GM19455 (cell line): ENCODE measurements around the gene SKIL.

Experiments used
- ATAC-seq: cut with Tn5 transposase; IDR thresholded peaks from one replicate; pipeline ENCODE4 v1.9.1; 2021; ENCODE audit not compliant: unreplicated experiment

The SKIL gene

GRCh38 chr3:170346481-170347392 is 10.8 kb upstream of the SKIL start:
- no peak for ATAC-seq

GRCh38 chr3:170350515-170351413 is 6.8 kb upstream of the SKIL start:
- ATAC-seq: no peak

GRCh38 chr3:170352936-170353335 is 4.6 kb upstream of the SKIL start:
- no peak for ATAC-seq

- no peak for ATAC-seq
Observed at GRCh38 chr3:170353485-170353884, 4.0 kb upstream of the SKIL start.

- no peak for ATAC-seq
Observed at GRCh38 chr3:170354760-170355159, 2.8 kb upstream of the SKIL start.

GRCh38 chr3:170355738-170356595 is 1.5 kb upstream of the SKIL start:
- ATAC-seq: peak; percentile 7

- ATAC-seq: peak; percentile 48
Observed at GRCh38 chr3:170356596-170357175, 829 bp upstream of the SKIL start.

- ATAC-seq: peak; percentile 11
Observed at GRCh38 chr3:170358042-170359010, 811 bp downstream of the SKIL start.

GRCh38 chr3:170359178-170359704 is 1.7 kb downstream of the SKIL start:
- ATAC-seq: no peak

- ATAC-seq: no peak
Observed at GRCh38 chr3:170360466-170360865, 3.0 kb downstream of the SKIL start.

- ATAC-seq: no peak
Observed at GRCh38 chr3:170360916-170361315, 3.4 kb downstream of the SKIL start.

GRCh38 chr3:170361711-170362110 is 4.2 kb downstream of the SKIL start:
- no peak for ATAC-seq

GRCh38 chr3:170363471-170363994 is 6.0 kb downstream of the SKIL start:
- ATAC-seq: no peak

- ATAC-seq: no peak
Observed at GRCh38 chr3:170364965-170365364, 7.5 kb downstream of the SKIL start.

GRCh38 chr3:170367797-170368196 is 10.3 kb downstream of the SKIL start:
- ATAC-seq: no peak

- no peak for ATAC-seq
Observed at GRCh38 chr3:170368921-170369320, 11.4 kb downstream of the SKIL start.

- ATAC-seq: no peak
Observed at GRCh38 chr3:170372190-170372879, 14.8 kb downstream of the SKIL start.

- no peak for ATAC-seq
Observed at GRCh38 chr3:170383567-170383966, 26.1 kb downstream of the SKIL start.
